PC-9 (cell line): ENCODE data around the gene APC. TPM values are rescaled to one million over a fixed set of nuclear protein-coding genes. Genes with fewer than 3 reads are reported as not detected.
A peak's percentile ranks its signal among the peaks of the same experiment; 100 is the strongest.

Experiments
- BruUV-seq: library from RNA; stranded (reverse); fragments of 400-500 nt; replicated peaks from 2 replicates; lab custom pipeline; 2021; lab: Mats Ljungman, UMichigan
- CTCF ChIA-PET: fragments of 300-600 bp; sonication (Branson Sonifier 250); formaldehyde crosslinking; loops from one replicate; lab custom pipeline; 2022; ENCODE audit warnings: antibody characterized with exemption; lab: Charles Lee
- POLR2A ChIA-PET: fragments of 300-600 bp; sonication (Branson Sonifier 250); formaldehyde crosslinking; loops from one replicate; lab custom pipeline; 2022; ENCODE audit warnings: antibody characterized with exemption; ENCODE audit not compliant: unreplicated experiment; lab: Charles Lee
- DNase-seq, 2 experiments: peaks; one replicate each; pipeline versions ENCODE4 v3.0.0 to v3.0.0-alpha.2; 2015 to 2022; ENCODE audit warnings: mixed read lengths in 1 of 2
- H2AFZ ChIP-seq: fragments of 200-600 bp; sonication (generic); 2 replicates; pipeline ENCODE4 v1.8.1; 2017; ENCODE audit warnings: antibody characterized with exemption
- H3F3A ChIP-seq: fragments of 200-600 bp; sonication (generic); 2 replicates; pipeline ENCODE4 v1.8.1; 2017; ENCODE audit warnings: antibody characterized with exemption, mild to moderate bottlenecking, low read depth; ENCODE audit not compliant: insufficient read depth
- H3K27ac ChIP-seq: fragments of 200-600 bp; sonication (generic); 2 replicates; pipeline ENCODE4 v1.6.1; 2016; ENCODE audit warnings: mixed run types
- H3K27me3 ChIP-seq: fragments of 200-600 bp; sonication (generic); 2 replicates; pipeline ENCODE4 v1.6.1; 2016; ENCODE audit warnings: low read depth, mixed run types; ENCODE audit not compliant: insufficient read depth
- H3K36me3 ChIP-seq: fragments of 200-600 bp; sonication (generic); 2 replicates; pipeline ENCODE4 v1.6.1; 2016; ENCODE audit warnings: low read depth, mixed run types
- H3K4me1 ChIP-seq: fragments of 200-600 bp; sonication (generic); replicated peaks from 2 replicates; pipeline ENCODE4 v1.6.1; 2016; ENCODE audit warnings: mixed run types; ENCODE audit not compliant: insufficient read depth
- H3K4me2 ChIP-seq: fragments of 200-600 bp; sonication (generic); 2 replicates; pipeline ENCODE4 v1.6.1; 2017; ENCODE audit warnings: mixed run types
- H3K4me3 ChIP-seq: fragments of 200-600 bp; sonication (generic); 2 replicates; pipeline ENCODE4 v1.6.1; 2016; ENCODE audit warnings: mixed run types
- H3K79me2 ChIP-seq: fragments of 200-600 bp; sonication (generic); 2 replicates; pipeline ENCODE4 v1.6.1; 2017; ENCODE audit warnings: low read depth, mixed run types
- H3K9me2 ChIP-seq: fragments of 200-600 bp; sonication (generic); 2 replicates; pipeline ENCODE4 v1.8.1; 2017; ENCODE audit warnings: mild to moderate bottlenecking; ENCODE audit not compliant: insufficient read depth
- H3K9me3 ChIP-seq: fragments of 200-600 bp; sonication (generic); 2 replicates; pipeline ENCODE4 v1.8.1; 2016; ENCODE audit warnings: low read depth; ENCODE audit not compliant: insufficient read depth
- H4K20me1 ChIP-seq: fragments of 200-600 bp; sonication (generic); 2 replicates; pipeline ENCODE4 v1.8.1; 2017; ENCODE audit not compliant: insufficient read depth
- EZH2 ChIP-seq: fragments of 200-600 bp; sonication (generic); IDR thresholded peaks from 2 replicates; pipeline ENCODE4 v1.8.0; 2017; ENCODE audit warnings: antibody characterized with exemption, low read depth
- intact Hi-C: fragments of 100-400 bp; cut with micrococcal nuclease; formaldehyde crosslinking; loops from one replicate; pipeline ENCODE4 v1.10.0; 2022; ENCODE audit not compliant: unreplicated experiment
- total RNA-seq: library from RNA; stranded (reverse); gene quantifications from 2 replicates; pipeline ENCODE4 v1.2.3, GENCODE V29; 2021
- TF ChIP-seq, protein P1 (sequence below): fragments of 200-600 bp; sonication (generic); conservative IDR thresholded peaks from 2 replicates; pipeline ENCODE4 v1.6.1; 2017; ENCODE audit warnings: mixed run types, antibody characterized with exemption, mild to moderate bottlenecking, moderate library complexity

APC gene
- total RNA-seq, 1 experiment from 2014 or later: 23.5 TPM

DNA sequence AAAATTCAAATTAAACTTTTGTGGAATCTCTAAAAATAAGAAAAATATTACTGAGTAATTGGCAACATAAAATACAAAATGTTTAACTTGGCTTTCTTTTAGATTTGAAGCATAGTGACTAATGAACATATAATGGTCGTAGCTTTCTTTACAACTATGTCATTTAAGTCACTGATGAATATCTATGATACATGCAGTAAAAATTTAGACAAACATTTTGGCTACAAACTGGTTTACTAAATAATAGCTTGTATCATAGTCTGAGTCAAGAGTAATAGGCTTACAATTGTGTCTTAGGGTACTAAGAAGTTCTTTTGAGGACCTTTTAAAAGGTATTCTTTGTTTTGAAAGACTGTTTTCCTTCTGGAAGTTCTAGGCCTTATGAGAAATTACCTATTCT lies 2.0 kb upstream of the APC start:
- ChIA-PET CTCF (no interaction called here), POLR2A (no interaction called here)
- no peak overlapping the region for H3K27ac ChIP-seq
- DNase-seq: peak in 1 of 2 experiments; percentile 79
- no peak overlapping the region for H3K4me3 ChIP-seq
- 0 out of 2 replicates have a peak, but pooled peaks cover 7% of the 10 kb centered on the region for H3K79me2 ChIP-seq
- no TSS peak for BruUV-seq
- H3K27me3 ChIP-seq: no peaks in the 10 kb centered on the region
- H4K20me1 ChIP-seq: no peaks in the 10 kb centered on the region
- no peak overlapping the region for H2AFZ ChIP-seq
- intact Hi-C loops: no loop called here
- no peaks in the 10 kb centered on the region for H3K9me2 ChIP-seq
- no peaks in the 10 kb centered on the region for H3K9me3 ChIP-seq
- H3K36me3 ChIP-seq: no peaks in the 10 kb centered on the region
- peaks cover 8% of the 10 kb centered on the region; the same call in 1 of the 2 replicates for H3K4me1 ChIP-seq
- H3K4me2 ChIP-seq: no peak overlapping the region
- H3F3A ChIP-seq: no peaks in the 10 kb centered on the region; the same call in none of the 2 replicates
- TF ChIP-seq, protein P1, sequence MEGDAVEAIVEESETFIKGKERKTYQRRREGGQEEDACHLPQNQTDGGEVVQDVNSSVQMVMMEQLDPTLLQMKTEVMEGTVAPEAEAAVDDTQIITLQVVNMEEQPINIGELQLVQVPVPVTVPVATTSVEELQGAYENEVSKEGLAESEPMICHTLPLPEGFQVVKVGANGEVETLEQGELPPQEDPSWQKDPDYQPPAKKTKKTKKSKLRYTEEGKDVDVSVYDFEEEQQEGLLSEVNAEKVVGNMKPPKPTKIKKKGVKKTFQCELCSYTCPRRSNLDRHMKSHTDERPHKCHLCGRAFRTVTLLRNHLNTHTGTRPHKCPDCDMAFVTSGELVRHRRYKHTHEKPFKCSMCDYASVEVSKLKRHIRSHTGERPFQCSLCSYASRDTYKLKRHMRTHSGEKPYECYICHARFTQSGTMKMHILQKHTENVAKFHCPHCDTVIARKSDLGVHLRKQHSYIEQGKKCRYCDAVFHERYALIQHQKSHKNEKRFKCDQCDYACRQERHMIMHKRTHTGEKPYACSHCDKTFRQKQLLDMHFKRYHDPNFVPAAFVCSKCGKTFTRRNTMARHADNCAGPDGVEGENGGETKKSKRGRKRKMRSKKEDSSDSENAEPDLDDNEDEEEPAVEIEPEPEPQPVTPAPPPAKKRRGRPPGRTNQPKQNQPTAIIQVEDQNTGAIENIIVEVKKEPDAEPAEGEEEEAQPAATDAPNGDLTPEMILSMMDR: no peak
- TF ChIP-seq EZH2: no peak

DNA sequence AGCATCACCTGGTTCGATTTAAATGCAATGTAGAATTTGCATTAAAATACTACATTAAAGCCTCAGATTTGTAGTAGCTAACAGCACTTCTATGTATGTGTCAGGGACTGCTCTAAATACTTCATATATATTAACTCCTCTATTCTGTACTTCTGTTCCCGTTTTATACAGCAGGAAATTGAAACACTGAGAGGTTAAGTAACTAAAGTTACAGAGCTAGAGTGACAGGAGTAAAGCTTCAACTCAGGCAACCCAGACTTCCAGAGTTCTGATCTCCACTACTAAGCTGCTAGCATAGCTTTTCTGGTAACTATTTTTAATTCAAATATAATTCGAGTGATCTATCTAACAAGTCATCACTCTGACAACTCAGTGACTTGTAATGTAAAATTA lies 619 bp upstream of the APC start:
- Histone ChIP-seq H3K9me3 (no peaks in the 10 kb centered on the region), H3K4me1 (peaks cover 8% of the 10 kb centered on the region; the same call in 1 of the 2 replicates), H3K27ac (no peak overlapping the region), H3K4me3 (peak overlapping the region; percentile 89; the same call in 1 of the 2 replicates), H3K36me3 (no peaks in the 10 kb centered on the region), H3F3A (no peaks in the 10 kb centered on the region; the same call in none of the 2 replicates), H4K20me1 (no peaks in the 10 kb centered on the region), H3K27me3 (no peaks in the 10 kb centered on the region), H3K79me2 (0 out of 2 replicates have a peak, but pooled peaks cover 7% of the 10 kb centered on the region), H2AFZ (peak overlapping the region; percentile 87), H3K4me2 (peak overlapping the region; percentile 97), H3K9me2 (no peaks in the 10 kb centered on the region)
- ChIA-PET POLR2A (no interaction called here), CTCF (no interaction called here)
- intact Hi-C loops: no loop called here
- no TSS peak for BruUV-seq
- TF ChIP-seq EZH2: no peak
- TF ChIP-seq, protein P1: no peak
- DNase-seq: no peak

DNA sequence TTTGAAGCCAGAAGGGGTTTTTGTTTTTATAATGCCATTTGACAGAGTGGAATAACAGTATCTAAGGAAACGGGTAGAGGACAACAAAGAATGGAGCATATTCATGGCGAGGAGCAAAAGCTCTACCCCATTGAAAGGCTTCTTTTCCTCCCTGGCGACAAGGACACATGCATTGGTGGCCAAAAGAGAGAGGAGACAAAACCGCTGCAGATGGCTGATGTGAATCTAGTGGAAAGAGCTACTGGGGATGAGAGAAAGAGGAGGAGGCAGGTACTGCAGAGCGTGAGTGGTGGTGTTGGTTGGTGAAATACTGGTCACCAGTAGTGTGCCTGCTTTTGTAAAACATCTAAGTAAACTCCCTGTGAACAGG lies 491 bp downstream of the APC start:
- H2AFZ ChIP-seq: peak overlapping the region; percentile 87
- peak overlapping the region; percentile 89; the same call in 1 of the 2 replicates for H3K4me3 ChIP-seq
- H3K36me3 ChIP-seq: no peaks in the 10 kb centered on the region
- H3K79me2 ChIP-seq: 0 out of 2 replicates have a peak, but pooled peaks cover 7% of the 10 kb centered on the region
- CTCF ChIA-PET: no interaction called here
- H3K9me3 ChIP-seq: no peaks in the 10 kb centered on the region
- no peaks in the 10 kb centered on the region for H3K9me2 ChIP-seq
- no peak overlapping the region for H3K27ac ChIP-seq
- TF ChIP-seq, protein P1: no peak
- no peak for TF ChIP-seq EZH2
- intact Hi-C loops: no loop called here
- no peaks in the 10 kb centered on the region; the same call in none of the 2 replicates for H3F3A ChIP-seq
- H3K4me2 ChIP-seq: peak overlapping the region; percentile 97
- no peaks in the 10 kb centered on the region for H3K27me3 ChIP-seq
- H3K4me1 ChIP-seq: peaks cover 8% of the 10 kb centered on the region; the same call in 1 of the 2 replicates
- no peaks in the 10 kb centered on the region for H4K20me1 ChIP-seq
- POLR2A ChIA-PET: no interaction called here
- BruUV-seq: no TSS peak
- no peak for DNase-seq
